H9 (cell line): ENCODE results near the gene WDR20. TPM values are rescaled to one million over a fixed set of nuclear protein-coding genes. Genes with fewer than 3 reads are reported as not detected.

Source experiments
- DNase-seq: peaks from one replicate; pipeline ENCODE4 v3.0.0-alpha.2; 2017
- H2AFZ ChIP-seq: one replicate; pipeline ENCODE4 v1.6.1; 2013; ENCODE audit warnings: mild to moderate bottlenecking, low read length, control low read depth, moderate library complexity
- H2AK5ac ChIP-seq: 2 replicates; pipeline ENCODE4 v1.6.1; 2013; ENCODE audit warnings: low read length, control low read depth, mixed read lengths; ENCODE audit not compliant: insufficient read length
- H2BK120ac ChIP-seq: one replicate; pipeline ENCODE4 v1.6.1; 2013; ENCODE audit warnings: low read depth, mild to moderate bottlenecking, low read length, control low read depth, inconsistent platforms; ENCODE audit not compliant: poor library complexity, severe bottlenecking
- H2BK12ac ChIP-seq: 2 replicates; pipeline ENCODE4 v1.6.1; 2013; ENCODE audit warnings: low read length, control low read depth, mixed read lengths, low read depth; ENCODE audit not compliant: insufficient read length
- H2BK15ac ChIP-seq: 2 replicates; pipeline ENCODE4 v1.6.1; 2013; ENCODE audit warnings: low read depth, low read length, control low read depth
- H2BK20ac ChIP-seq: one replicate; pipeline ENCODE4 v1.6.1; 2013; ENCODE audit warnings: low read depth, mild to moderate bottlenecking, low read length, control low read depth, inconsistent platforms; ENCODE audit not compliant: poor library complexity, severe bottlenecking
- H2BK5ac ChIP-seq: 2 replicates; pipeline ENCODE4 v1.6.1; 2013; ENCODE audit warnings: low read length, control low read depth, mixed read lengths; ENCODE audit not compliant: insufficient read length
- H3K14ac ChIP-seq: 2 replicates; pipeline ENCODE4 v1.6.1; 2013; ENCODE audit warnings: low read length, control low read depth; ENCODE audit not compliant: insufficient read depth
- H3K18ac ChIP-seq: 2 replicates; pipeline ENCODE4 v1.6.1; 2013; ENCODE audit warnings: low read depth, mild to moderate bottlenecking, mixed read lengths, low read length, control low read depth; ENCODE audit not compliant: insufficient read length
- H3K23ac ChIP-seq: 2 replicates; pipeline ENCODE4 v1.6.1; 2013; ENCODE audit warnings: low read length, control low read depth, mixed read lengths, low read depth; ENCODE audit not compliant: insufficient read length
- H3K23me2 ChIP-seq: 2 replicates; pipeline ENCODE4 v1.6.1; 2013; ENCODE audit warnings: low read depth, mild to moderate bottlenecking, mixed read lengths, low read length, control low read depth; ENCODE audit not compliant: insufficient read length, poor library complexity, severe bottlenecking
- H3K27ac ChIP-seq: 2 replicates; pipeline ENCODE4 v1.5.1; 2013; ENCODE audit warnings: low read length, control low read depth, mixed read lengths, low read depth; ENCODE audit not compliant: insufficient read length
- H3K27me3 ChIP-seq: 2 replicates; pipeline ENCODE4 v1.6.1; 2013; ENCODE audit warnings: low read length, control low read depth, inconsistent platforms; ENCODE audit not compliant: insufficient read depth
- H3K4ac ChIP-seq: 2 replicates; pipeline ENCODE4 v1.6.1; 2013; ENCODE audit warnings: low read depth, mild to moderate bottlenecking, control low read depth, inconsistent platforms, low read length, moderate library complexity
- H3K4me1 ChIP-seq: 2 replicates; pipeline ENCODE4 v1.6.1; 2013; ENCODE audit warnings: low read length, control low read depth, inconsistent platforms; ENCODE audit not compliant: insufficient read depth
- H3K4me2 ChIP-seq: 2 replicates; pipeline ENCODE4 v1.6.1; 2013; ENCODE audit warnings: low read length, control low read depth, mixed read lengths; ENCODE audit not compliant: insufficient read length, insufficient read depth
- H3K56ac ChIP-seq: 2 replicates; pipeline ENCODE4 v1.6.1; 2013; ENCODE audit warnings: low read depth, mild to moderate bottlenecking, mixed read lengths, low read length, control low read depth; ENCODE audit not compliant: insufficient read length
- H3K79me1 ChIP-seq: 2 replicates; pipeline ENCODE4 v1.6.1; 2013; ENCODE audit warnings: low read depth, mild to moderate bottlenecking, moderate library complexity, low read length, control low read depth, inconsistent platforms; ENCODE audit not compliant: insufficient read depth, poor library complexity, severe bottlenecking
- H3K79me2 ChIP-seq: 2 replicates; pipeline ENCODE4 v1.6.1; 2013; ENCODE audit warnings: low read length, control low read depth, inconsistent platforms; ENCODE audit not compliant: insufficient read depth
- H3K9ac ChIP-seq: 2 replicates; pipeline ENCODE4 v1.6.1; 2013; ENCODE audit warnings: low read length, control low read depth, mixed read lengths; ENCODE audit not compliant: insufficient read length; ENCODE audit errors: extremely low read depth
- H3K9me3 ChIP-seq: one replicate; pipeline ENCODE4 v1.6.1; 2013; ENCODE audit warnings: low read depth, low read length, inconsistent platforms; ENCODE audit not compliant: control insufficient read depth
- H3T11ph ChIP-seq: one replicate; pipeline ENCODE4 v1.6.1; 2013; ENCODE audit warnings: mild to moderate bottlenecking, low read length, control low read depth, inconsistent platforms
- H4K20me1 ChIP-seq: one replicate; pipeline ENCODE4 v1.6.1; 2013; ENCODE audit not compliant: control insufficient read depth, insufficient read length, insufficient read depth
- H4K5ac ChIP-seq: 2 replicates; pipeline ENCODE4 v1.6.1; 2013; ENCODE audit warnings: low read depth, mild to moderate bottlenecking, mixed read lengths, low read length, control low read depth; ENCODE audit not compliant: insufficient read length
- H4K8ac ChIP-seq: replicated peaks from 2 replicates; pipeline ENCODE4 v1.6.1; 2013; ENCODE audit warnings: low read length, control low read depth, mixed read lengths, low read depth; ENCODE audit not compliant: insufficient read length
- H4K91ac ChIP-seq: 2 replicates; pipeline ENCODE4 v1.6.1; 2013; ENCODE audit warnings: low read depth, mild to moderate bottlenecking, moderate library complexity, mixed read lengths, low read length, control low read depth; ENCODE audit not compliant: insufficient read length
- H3K27ac Mint-ChIP-seq, 3 experiments: 2 replicates in 2 of 3; 3 replicates in 1 of 3; pipeline ENCODE4 v1.8.0; 2020 to 2021; ENCODE audit warnings: mixed read lengths in 3 of 3, mild to moderate bottlenecking in 1 of 3, moderate library complexity in 1 of 3
- H3K27me3 Mint-ChIP-seq: 2 replicates; pipeline ENCODE4 v1.8.0; 2021; ENCODE audit warnings: low read depth, mild to moderate bottlenecking, moderate library complexity, mixed read lengths
- H3K36me3 Mint-ChIP-seq, 3 experiments: 2 replicates in 2 of 3; 3 replicates in 1 of 3; pipeline ENCODE4 v1.8.0; 2020 to 2021; ENCODE audit warnings: low read depth in 3 of 3, mixed read lengths in 3 of 3; ENCODE audit not compliant: insufficient read depth in 1 of 3
- H3K4me1 Mint-ChIP-seq, 2 experiments: 2 replicates each; pipeline ENCODE4 v1.8.0; 2020; ENCODE audit warnings: mixed read lengths in 2 of 2
- H3K4me3 Mint-ChIP-seq, 2 experiments: 2 replicates in 1 of 2; 3 replicates in 1 of 2; pipeline ENCODE4 v1.8.0; 2020 to 2021; ENCODE audit warnings: mild to moderate bottlenecking in 2 of 2, mixed read lengths in 2 of 2, moderate library complexity in 1 of 2
- H3K9me3 Mint-ChIP-seq, 2 experiments: 2 replicates in 1 of 2; 3 replicates in 1 of 2; pipeline ENCODE4 v1.8.0; 2020; ENCODE audit warnings: mild to moderate bottlenecking in 2 of 2, mixed read lengths in 2 of 2, moderate library complexity in 1 of 2
- CTCF ChIP-seq: fragments of 200-600 bp; sonication (generic); conservative IDR thresholded peaks from 3 replicates; pipeline ENCODE4 v1.8.0; 2021; ENCODE audit warnings: antibody characterized with exemption, mild to moderate bottlenecking
- WGBS: extraction: QIAGEN DNeasy Blood & Tissue Kit; methylation state at CpG from one replicate; pipeline ENCODE4 v1.1.7; 2013; ENCODE audit warnings: missing lambda C conversion rate, low lambda C conversion rate, mixed read lengths; ENCODE audit not compliant: insufficient read length; ENCODE audit errors: extremely low coverage; 5-methylcytosine and 5-hydroxymethylcytosine counted together
- total RNA-seq: library from RNA; stranded (reverse); gene quantifications from 2 replicates; pipeline ENCODE4 v1.2.1, GENCODE V29; 2021

WDR20 gene
- total RNA-seq, 1 experiment from 2014 or later = 31.6 TPM

- no peaks in the 10 kb centered on the region for H3K27me3 ChIP-seq
- no peak for DNase-seq
- H3K4ac ChIP-seq = no peak overlapping the region
- no CpG with 5 or more reads among the region's 2 CpGs for WGBS
- no peak overlapping the region for H3K23ac ChIP-seq
- no peak overlapping the region for H3T11ph ChIP-seq
- no peak overlapping the region for H2BK12ac ChIP-seq
- no peak overlapping the region for H3K27ac ChIP-seq
- no peak overlapping the region for H3K14ac ChIP-seq
- H2BK20ac ChIP-seq = no peak overlapping the region
- TF ChIP-seq CTCF = no peak
- H3K4me2 ChIP-seq = no peak overlapping the region
- Mint-ChIP-seq H3K27me3 (no peaks in the 10 kb centered on the region), H3K4me1 (peaks cover 21 to 26% of the 10 kb centered on the region in 2 experiments), H3K9me3 (no peaks in the 10 kb centered on the region; a peak in 1 of 5 replicates), H3K27ac (peak overlapping the region in 2 of 3 experiments; percentile 2 to 65; a peak in 3 of 7 replicates), H3K4me3 (no peak overlapping the region; a peak in 1 of 5 replicates), H3K36me3 (peaks cover 10 to 17% (median 17%) of the 10 kb centered on the region in 3 experiments; a peak in 6 of 7 replicates)
- H3K79me2 ChIP-seq = peaks cover 3% of the 10 kb centered on the region; the same call in 1 of the 2 replicates
- no peak overlapping the region for H2BK15ac ChIP-seq
- no peak overlapping the region for H3K56ac ChIP-seq
- H4K91ac ChIP-seq = no peak overlapping the region
- no peak overlapping the region for H3K9ac ChIP-seq
- no peak overlapping the region for H4K8ac ChIP-seq
- H4K5ac ChIP-seq = no peak overlapping the region
- no peak overlapping the region for H2AK5ac ChIP-seq
- no peak overlapping the region for H2AFZ ChIP-seq
- H2BK120ac ChIP-seq = no peak overlapping the region
- H3K79me1 ChIP-seq = peaks cover 5% of the 10 kb centered on the region
- H3K4me1 ChIP-seq = no peaks in the 10 kb centered on the region
- no peaks in the 10 kb centered on the region for H3K23me2 ChIP-seq
- no peaks in the 10 kb centered on the region for H4K20me1 ChIP-seq
- H3K18ac ChIP-seq = no peak overlapping the region
- H3K9me3 ChIP-seq = no peaks in the 10 kb centered on the region
- H2BK5ac ChIP-seq = no peak overlapping the region
Measured at GRCh38 chr14:102154821-102155549, 15.3 kb downstream of the WDR20 start.
